KG1 (cell line): ENCODE measurements around the gene TACC2.
"Not testable (repeated sequence)": the region's sequence is repeated elsewhere in the genome, so short reads cannot be mapped to it uniquely, and the experiment has no call there.

Experiments
- DNase-seq: peaks from one replicate; lab custom pipeline; 2025; lab: John Stamatoyannopoulos, UW

Gene TACC2

DNA sequence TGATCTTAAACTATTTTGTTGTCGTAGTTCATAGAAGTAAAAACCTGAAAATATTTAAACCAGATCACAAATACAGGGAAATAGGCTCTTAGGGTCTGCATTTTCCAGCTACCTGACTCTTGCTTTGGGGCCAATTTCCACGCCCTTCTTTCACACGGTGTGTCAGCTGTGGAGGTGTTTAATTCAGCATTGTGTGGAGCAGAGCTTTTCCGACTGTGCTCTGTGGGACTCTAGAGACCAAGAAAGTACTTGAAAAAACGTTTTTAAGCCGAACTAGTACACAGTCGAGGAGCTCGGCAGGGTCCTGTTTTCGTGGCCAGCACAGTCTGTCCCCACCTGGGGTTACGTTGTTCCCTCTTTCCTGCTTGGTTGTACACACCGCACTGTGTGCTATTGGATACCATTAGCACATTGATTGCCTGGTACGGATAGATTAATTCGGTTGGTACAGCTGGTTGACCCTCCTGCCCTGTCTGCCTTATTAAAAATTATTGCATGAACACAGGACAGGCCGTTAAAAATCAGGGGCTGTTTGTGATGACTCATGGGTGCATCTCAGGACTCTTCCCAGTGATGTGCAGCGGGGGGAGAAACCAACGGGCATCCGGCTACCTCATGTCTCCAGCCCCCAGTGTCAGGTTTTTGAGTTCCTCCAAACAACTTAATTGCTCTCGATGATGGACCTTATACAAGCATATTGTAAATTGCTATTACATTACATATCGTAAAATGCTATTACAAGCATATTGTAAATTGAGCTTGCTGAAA lies 201.4 kb downstream of the TACC2 start:
- DNase-seq: no peak

DNA sequence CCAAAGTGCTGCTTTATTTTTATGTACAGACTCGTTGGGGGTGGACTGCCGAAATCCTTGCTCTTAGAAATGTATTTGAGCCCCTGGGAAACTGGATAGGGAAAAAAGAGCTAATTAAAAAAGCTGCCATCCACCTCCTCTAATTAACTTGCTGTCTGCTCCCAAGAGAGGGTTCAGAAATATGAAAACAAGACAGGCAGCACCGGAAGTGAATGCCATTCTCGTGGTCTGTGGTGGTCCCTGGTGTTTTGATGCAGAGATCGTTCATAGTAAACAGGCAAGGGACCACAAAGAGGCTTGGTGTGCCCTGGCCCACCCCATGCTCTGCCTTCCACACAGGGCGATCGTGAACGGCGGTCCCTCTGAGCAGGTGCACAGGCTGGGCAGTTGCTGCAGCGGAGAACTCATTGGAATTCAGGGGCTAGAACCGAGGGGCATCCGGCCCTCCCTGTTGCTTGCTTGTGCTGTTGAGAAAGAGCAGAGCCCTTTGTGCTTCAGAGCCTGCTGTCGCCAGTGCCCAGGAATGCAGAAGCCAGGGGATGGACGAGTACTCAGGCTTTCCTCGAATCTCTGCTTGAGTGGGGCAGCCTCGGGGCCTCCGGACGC lies 203.1 kb downstream of the TACC2 start:
- DNase-seq: no peak

DNA sequence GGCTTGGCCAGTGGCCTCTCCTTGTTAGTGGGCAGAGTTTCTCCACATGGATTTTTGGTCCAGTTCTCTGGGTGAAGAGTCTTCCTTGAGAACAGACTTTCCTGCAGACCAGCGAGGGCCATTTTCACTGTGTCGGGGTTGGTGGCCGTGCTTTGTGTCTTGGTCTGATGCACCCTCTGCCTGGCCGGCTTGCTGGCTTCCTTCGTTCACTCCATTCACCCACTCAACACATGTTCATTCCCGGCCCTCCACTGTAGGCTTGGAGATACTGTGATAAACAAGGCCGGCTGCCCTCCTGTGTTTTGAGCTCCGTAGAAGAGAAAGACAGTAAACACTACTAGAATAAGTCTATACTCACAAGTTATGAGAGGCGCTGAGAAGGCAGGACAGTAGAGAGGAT lies 205.3 kb downstream of the TACC2 start:
- DNase-seq: no peak

DNA sequence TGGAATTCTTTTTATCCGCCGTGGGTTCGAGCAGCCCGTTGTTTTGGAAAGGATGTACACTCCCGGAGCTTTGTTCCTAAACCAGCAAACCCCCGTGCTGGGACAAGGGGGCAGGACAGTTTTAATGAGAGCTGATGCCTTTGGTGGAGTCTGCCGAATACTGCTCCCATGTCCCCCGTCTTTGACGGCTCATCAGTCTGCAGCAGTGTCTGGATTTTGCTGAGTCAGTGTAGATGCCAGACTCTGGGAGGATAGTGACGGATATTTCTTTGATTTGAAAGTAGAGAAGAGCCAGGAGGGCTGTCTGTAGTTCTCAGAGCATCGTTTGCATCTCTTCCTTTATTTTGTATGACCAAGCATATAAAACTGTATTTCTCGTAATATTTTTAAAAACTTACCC lies 207.3 kb downstream of the TACC2 start:
- DNase-seq: no peak

DNA sequence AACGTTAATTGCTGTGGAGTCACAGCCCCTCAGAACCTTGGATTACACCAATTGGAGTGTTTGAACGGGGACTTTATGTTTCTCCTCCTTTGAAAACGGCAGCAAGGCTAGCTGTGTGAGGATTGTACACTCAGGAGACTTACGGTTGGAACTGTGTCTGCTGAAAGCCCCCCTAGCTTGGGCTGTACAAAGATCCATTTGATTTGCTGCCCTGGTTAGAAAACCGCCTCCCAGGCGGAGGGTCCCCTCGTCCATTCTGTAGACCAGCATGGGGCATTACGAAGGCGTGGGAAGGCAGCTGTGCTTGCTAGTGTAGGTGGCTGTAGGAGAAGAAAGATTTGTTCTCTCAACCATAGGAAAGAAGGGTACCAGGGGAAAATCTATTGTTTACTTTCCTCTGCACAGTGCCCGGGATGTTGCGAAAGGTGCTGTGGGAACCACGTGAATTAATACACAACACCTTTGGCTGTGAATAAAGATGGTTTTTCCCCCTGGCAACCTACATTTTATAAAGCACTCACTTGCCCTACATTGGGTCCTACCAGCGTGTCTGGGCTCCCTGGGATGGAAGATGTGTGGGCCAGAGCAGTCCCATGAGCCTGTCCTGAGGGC lies 208.8 kb downstream of the TACC2 start:
- DNase-seq: no peak

DNA sequence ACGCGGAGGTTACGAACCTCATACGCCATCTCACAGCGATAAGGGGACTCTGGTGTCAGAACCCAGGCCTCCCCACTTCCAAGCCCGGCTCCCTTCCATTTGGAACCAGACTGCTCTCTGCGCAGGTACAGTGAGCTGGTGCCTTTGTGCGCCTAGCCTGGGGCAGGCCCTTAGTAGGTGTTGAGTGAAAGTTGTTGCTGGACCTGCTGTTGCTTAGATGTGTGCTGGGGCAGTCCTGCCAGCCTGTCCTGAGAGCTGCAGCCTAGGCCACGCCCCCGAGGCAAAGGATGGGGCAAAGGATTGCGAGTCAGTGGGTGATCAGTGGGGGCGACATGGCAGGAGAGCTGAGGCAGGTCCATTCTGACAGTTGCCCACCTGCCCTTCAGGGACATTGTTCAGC lies 209.7 kb downstream of the TACC2 start:
- no peak for DNase-seq

DNA sequence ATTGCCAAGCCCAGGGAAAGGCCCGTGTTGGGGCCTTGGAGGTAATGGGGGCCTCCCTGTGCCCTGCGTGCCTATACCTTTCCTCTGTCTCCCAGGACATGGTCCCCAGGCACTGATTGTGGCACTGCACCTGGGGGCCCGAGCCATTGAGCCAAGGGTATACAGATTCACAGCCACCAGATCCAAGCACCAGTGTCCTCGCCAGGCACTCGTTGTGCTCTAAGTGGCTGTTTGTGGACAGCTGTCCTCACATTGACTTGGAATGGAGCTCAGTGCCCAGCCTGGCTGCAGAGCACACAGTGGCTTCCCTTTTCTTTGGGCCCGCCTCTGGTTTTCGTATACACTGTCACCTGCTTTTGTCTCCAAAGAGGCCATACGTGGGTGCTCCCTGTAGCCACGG lies 210.1 kb downstream of the TACC2 start:
- DNase-seq: no peak

DNA sequence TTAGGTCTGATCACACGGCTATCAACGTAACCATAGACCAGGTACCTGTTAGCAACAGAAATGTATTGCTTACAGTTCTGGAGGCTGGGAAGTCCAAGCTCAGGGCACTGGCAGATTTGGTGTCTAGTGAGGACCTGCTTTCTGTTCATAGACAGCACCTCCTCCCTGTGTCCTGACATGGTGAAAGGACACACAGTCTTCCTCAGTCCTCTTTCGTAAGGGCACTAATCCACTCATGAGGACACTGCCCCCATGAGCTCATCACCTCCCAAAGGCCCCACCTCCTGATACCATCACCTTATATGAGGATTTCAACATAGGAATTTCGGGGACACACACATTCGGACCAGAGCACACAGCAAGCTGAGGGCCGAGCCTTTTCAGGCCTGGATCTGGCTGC lies 210.7 kb downstream of the TACC2 start:
- no peak for DNase-seq

DNA sequence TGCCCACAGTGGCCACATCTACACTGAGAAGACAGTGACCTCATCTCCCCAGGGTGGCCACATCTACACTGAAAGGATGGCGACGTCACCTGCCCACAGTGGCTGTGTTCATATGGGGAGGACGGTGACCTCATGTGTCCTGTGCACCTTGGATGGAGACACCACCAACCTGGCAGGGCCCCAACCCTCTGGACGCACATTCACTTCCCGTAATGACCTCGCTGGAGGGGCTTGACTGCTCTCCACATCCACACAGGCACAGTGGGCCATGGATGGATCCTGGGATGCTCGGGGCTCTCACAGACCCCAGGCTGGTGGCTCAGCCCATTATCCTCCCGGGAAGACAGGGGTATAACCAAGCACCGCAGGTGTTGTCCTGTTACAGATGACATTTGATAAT lies 212.4 kb downstream of the TACC2 start:
- DNase-seq: no peak

DNA sequence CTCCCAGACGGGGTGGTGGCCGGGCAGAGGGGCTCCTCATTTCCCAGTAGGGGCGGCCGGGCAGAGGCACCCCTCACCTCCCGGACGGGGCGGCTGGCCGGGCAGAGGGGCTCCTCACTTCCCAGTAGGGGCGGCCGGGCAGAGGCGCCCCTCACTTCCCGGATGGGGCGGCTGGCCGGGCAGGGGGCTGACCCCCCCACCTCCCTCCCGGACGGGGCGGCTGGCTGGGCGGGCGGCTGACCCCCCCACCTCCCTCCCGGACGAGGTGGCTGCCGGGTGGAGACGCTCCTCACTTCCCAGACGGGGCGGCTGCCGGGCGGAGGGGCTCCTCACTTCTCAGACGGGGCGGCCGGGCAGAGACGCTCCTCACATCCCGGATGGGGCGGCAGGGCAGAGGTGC lies 214.2 kb downstream of the TACC2 start:
- DNase-seq: not testable (repeated sequence)

DNA sequence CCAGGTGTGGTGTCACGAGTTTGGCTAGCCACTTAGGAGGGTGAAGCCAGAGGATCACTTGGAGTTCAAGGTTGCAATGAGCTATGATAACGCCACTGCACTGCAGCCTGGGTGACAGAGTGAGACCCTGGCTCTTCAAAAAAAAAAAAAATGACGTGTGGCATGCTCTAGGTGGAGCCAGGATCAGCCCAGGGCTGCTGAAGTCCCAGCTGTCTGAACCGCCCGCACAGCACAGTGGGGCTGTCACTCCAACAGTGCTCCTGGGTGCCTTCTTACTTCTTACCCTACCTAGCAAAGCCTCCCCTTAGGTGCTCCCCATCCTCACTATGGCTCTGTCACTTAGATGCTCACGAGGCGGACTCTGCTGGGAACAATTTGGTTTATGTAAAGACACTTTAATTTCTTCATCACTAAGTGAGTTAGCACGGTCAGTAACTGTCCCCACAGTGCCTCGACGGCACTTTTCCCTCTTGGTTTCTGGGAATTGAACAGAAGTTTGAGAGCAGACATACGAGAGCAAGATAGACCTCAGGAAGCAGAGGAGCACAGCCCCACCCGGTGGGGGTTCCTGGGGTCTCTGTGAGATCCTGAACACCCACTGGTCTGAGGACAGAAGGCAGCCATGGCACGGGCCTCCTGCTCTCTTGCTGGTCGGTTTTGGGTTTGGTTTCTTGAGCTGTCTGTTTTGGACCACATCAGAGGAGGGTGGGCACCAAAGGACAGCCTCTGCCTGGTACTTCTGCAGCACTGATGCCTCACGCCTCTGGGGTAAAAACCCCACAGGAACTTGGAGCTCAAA lies 215.9 kb downstream of the TACC2 start:
- no peak for DNase-seq

DNA sequence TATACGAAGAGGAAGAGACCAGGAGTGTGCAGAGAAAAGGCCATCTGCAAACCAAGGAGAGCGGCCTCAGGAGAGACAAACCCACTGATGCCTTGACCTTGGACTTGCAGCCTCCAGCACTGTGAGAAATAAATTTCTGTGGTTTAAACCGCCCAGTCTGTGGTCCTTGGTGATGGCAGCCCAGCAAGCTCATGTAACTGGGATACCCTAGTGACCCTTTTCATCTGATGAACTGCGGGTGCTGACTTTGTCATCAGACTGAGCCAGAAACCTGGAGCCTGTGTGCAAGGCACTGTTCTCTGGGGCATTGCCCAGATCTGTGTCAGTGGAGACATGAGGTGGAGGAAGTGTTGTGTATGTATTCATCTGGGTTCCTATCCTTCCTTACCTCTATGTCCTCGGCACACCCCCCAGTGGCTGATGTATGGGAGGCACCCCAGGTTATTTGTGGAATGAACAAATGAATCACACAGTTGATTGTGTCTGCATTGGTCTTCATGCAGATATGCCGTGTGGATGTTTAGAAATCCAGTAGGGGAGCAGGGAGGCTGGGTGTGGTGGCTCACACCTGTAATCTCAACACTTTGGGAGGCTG lies 217.6 kb downstream of the TACC2 start:
- no peak for DNase-seq

DNA sequence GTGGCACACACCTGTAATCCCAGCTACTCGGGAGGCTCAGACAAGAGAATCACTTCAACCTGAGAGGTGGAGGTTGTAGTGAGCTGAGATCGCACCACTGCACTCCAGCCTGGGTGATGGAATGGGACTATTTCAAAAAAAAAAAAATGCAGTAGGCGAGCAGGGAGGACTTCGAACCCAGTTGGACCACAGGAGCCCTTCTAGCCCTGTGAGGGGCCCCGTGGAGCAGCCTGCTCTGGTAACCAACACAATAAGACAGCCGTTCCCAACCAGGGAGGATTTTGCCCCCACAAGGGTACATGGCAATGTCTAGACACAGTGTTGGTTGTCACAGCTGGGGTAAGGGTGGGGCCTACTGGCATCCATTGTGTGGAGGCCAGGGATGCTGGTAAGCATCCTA lies 218.2 kb downstream of the TACC2 start:
- DNase-seq: no peak

DNA sequence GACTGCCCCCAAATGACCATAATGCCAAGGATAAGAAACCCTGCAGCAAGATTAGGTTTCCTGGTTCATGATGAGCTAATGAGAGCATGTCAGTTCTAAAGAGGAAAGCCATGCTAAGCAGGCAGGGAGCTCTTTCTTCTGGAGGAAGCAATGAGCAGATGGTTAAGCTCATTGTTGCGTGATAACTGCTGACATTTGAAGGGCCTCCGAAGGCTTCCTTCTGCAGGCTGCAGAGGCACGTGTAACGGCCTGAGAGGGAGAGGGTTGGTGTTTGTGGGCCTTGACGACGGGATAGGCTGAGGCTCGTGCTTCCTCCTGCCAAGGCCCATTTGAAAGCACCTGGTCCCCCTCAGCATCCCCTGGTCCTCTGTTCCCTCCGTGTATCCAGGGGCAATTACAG lies 218.6 kb downstream of the TACC2 start:
- DNase-seq: no peak

DNA sequence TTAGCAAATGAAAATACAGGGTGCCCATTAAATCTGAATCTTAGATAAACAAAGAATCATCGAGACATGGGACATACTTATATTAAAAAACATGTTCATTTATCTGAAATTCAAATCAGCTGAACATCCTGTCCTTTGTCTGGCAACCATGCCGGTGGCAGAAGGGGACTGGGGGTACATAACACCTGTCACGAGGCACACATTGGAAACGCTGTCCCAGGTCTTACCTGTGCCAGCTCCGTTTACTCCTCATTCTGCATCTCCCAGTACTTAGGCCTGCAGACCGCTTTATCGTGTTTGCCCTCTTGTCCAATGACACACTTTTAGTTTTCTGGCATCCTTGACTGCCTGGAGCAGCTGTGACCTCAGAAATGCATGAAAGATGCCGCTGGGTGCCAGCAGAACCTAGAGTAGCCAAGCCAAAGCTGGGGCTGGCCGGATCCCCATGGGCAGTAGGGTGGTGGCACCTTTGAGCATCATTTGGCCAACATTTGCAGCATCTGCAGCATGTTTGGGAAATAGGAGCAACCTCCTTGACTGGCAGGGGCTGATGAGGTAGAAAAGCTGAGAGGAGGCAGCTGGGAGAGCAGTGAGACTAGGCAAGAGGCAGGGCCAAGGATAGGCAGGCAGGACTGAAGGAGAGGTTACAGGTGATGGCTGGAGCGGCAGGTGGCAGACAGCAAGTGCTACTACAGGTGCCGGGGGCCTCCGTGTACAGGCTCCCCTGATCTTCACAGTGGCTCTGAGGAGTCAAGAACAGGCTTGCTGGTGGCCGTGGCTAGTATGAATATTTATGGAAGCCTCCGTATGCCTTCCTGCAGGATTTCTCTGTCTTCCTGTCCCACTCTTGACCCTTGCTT lies 219.8 kb downstream of the TACC2 start:
- no peak for DNase-seq

DNA sequence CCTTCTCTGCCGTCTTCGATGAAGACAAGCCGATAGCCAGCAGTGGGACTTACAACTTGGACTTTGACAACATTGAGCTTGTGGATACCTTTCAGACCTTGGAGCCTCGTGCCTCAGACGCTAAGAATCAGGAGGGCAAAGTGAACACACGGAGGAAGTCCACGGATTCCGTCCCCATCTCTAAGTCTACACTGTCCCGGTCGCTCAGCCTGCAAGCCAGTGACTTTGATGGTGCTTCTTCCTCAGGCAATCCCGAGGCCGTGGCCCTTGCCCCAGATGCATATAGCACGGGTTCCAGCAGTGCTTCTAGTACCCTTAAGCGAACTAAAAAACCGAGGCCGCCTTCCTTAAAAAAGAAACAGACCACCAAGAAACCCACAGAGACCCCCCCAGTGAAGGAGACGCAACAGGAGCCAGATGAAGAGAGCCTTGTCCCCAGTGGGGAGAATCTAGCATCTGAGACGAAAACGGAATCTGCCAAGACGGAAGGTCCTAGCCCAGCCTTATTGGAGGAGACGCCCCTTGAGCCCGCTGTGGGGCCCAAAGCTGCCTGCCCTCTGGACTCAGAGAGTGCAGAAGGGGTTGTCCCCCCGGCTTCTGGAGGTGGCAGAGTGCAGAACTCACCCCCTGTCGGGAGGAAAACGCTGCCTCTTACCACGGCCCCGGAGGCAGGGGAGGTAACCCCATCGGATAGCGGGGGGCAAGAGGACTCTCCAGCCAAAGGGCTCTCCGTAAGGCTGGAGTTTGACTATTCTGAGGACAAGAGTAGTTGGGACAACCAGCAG lies 221.7 kb downstream of the TACC2 start:
- no peak for DNase-seq

DNA sequence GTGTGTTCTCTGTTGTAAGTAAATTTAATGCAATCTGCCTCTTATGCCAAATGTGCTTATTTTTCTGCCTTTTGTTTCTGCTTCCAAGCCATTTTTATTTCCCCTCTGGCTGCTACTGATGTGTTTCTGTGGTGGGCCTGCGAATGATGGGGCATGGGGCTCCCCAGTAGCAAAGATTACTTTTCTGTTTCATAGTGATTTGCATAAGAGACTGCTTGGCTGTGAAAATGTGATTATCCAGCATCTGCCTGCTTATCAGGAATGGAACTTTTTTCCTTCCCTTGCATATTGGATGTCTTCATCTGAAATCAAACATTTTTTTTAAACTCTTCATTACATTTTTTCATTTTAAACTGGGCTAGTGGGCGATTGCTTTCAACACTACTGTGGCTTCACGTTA lies 224.4 kb downstream of the TACC2 start:
- no peak for DNase-seq

DNA sequence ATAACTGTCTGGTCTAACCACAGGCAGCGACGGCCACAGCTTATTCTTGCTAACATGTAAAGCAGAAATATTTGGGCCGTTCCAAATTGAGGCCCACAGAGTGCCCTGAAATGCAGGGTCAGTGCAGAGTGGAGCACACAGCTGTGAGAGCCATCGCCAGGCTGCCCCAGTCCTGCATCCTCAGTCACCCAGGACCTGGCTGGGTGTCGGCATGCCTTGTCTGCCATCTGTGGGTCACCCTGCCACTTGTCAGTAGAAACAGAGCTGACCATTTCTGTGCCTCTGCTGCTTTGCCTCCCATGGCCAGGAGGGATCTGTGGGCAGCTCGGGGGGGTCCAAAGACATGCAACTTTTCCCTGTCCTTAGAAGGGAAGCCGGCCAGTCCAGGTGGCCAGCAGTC lies 224.8 kb downstream of the TACC2 start:
- DNase-seq: no peak

DNA sequence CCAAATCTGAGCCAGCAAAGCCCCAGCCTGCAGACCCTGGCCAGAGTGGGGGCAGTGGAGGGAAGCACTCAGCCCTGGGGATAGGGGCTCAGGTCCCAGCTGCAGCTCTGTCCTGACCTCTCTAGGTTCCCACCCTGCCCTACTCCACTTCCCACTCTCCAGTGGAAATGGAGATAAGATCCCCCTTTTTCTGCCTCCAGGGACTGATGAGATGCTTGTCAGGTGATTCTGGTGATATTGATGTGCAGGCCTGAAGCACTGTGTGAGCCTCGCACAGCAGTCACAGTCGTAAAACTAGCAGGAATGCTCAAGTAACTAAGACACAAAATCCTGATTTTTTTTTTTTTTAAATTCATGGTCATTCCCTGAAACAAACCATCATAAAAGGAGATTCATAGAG lies 227.1 kb downstream of the TACC2 start:
- no peak for DNase-seq

DNA sequence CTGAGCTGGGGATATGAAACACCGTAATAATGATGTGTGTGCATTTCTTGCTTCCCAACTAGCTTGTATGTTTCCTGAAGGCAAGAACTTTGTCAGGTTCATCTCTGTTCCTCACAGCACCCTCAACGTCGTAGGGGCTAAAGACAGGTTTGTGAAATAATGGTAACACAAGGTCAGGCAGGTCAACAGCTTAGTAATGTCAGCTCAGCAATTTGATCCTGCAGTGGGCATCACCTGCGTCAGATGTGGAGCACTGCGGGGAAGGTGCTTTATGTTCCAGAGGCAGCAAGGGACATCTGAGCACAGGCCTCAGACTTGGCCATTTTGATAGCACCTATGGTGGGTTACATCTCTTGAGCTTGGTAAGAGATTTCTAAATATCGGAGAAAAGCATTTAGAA lies 230.4 kb downstream of the TACC2 start:
- no peak for DNase-seq

DNA sequence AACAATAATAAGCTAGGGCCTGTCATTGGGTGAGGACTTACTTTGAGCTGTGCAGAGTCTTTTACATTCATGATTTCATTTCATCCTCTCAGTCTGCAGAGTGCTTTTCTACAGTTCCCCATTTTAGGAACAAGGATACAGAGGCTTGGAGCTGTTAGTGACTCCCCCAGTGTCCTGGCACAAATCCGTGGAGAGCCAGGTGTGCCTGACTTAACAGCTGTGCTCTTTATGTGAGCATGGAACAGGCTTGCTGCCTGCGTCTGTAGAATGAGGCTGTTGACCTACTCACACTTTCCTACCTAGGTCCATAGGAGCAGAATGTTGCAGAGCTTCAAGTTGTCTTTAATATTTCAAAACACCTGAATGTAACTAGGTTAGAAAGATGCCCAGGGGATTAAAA lies 231.8 kb downstream of the TACC2 start:
- no peak for DNase-seq
